Retina (tissue), 1 donor: ENCODE measurements around the gene SORCS1.

Experiments used
- DNase-seq: peaks from one replicate; pipeline ENCODE4 v3.0.0-alpha.2; 2016

SORCS1 gene

GRCh38 chr10:106873770-106874603 is 290.5 kb downstream of the SORCS1 start:
- no peak for DNase-seq

- DNase-seq: no peak
Observed at GRCh38 chr10:106872176-106872575, 292.3 kb downstream of the SORCS1 start.

DNA sequence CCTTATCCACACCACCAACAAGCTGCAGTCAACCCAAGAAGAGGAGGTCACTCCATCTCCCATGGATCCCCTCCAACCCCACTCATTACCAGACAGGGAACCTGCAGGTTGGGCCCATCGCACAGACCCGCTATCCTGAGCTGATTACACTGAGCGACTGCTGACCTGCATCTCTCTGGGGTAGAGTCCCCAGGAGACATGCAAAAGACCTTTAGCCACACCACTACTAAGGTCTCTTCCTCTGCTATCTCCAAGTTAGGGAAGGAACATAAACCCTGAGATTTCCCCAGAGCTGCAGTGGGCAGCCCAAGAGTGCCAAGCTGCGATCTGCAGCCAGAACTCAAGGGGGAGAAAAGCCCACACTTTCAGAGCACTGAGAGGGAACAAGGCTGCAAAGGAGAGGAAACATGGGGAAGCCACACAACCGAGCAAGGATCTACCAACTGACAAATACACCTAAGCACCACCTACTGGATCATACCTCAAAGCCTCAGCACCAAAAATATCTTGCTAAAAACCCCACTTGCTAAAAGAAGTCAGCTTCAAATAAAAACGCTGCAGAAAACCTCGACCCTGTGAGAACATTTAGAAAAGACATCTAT is 298.2 kb downstream of the SORCS1 start:
- no peak for DNase-seq

GRCh38 chr10:106864031-106864430 is 300.5 kb downstream of the SORCS1 start:
- no peak for DNase-seq

- DNase-seq: no peak
Observed at GRCh38 chr10:106863549-106863948, 301.0 kb downstream of the SORCS1 start.

- DNase-seq: no peak
Observed at GRCh38 chr10:106859892-106860652, 304.4 kb downstream of the SORCS1 start.

DNA sequence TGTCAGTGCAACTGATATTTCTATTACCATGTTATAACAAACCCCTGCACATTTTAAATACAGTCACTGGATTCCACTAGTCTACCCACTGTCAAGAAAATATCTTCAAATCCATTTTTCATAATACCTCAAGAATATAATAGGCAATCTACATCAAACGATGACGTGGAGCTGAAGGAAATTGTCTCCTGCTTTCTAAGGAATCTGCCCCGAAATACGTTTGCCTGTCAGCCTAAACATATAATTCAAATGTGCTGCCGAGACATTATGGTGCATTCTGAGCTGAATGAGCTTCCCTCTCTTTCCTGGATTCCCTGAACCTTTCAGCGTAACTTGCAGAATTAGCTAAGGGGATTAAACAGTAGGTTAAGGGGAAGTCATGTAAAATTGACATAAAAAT is 306.8 kb downstream of the SORCS1 start:
- no peak for DNase-seq

- DNase-seq: no peak
Observed at GRCh38 chr10:106857213-106857612, 307.3 kb downstream of the SORCS1 start.

DNA sequence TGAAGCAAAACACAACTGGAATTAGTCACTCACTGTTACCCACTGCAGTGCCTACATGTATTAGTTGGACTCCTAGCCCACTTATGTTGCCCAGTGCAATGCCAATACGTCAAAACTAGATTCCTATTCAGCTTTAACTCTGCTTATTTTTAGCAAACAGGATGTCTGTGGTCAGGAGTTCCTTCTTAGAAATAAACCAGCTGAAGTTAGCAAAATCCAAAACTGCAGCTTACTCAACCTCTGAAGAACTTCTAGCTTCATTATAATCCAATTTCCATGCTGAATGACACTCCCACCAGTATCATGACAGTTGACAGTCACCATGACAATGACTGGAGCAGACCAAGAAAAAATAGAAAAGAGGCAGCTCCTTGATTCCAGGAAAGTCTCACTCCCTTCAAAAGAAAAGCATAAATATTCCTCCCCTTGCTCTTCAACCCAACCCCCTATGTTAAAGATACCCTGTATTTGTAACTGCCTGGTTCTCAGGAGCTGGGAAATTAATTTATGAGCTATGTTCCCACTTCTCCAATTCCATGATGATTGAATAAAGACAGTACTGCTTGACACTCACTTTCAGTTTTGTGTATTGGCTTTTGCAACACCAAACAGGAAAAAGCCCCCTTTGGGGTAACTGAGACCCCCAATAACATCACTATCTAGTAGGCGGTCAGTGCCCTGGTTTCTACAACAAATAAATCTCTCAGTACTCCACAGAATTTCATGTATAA is 327.4 kb downstream of the SORCS1 start:
- DNase-seq: no peak

GRCh38 chr10:106832846-106833245 is 331.7 kb downstream of the SORCS1 start:
- DNase-seq: no peak

- DNase-seq: no peak
Observed at GRCh38 chr10:106830471-106830870, 334.0 kb downstream of the SORCS1 start.

GRCh38 chr10:106830006-106830405 is 334.5 kb downstream of the SORCS1 start:
- DNase-seq: no peak

DNA sequence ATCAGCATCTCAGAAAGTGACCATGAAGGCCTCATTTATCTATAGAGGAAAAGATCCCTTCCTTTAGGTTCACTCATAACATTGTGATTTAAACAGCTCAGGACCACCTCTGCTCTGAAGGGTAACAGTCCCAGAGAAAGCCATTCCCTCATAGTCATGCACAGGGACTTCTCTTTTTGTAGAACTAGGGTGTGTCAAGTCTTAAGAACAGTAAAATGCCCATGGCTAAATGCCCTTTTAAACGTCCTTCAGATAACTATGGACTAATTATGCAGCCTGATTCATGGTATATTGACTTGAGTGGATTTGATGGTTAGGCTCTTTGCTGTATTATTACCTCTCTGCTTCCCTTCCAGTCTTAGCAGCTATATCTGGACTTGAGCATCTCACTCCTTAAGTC is 337.8 kb downstream of the SORCS1 start:
- DNase-seq: no peak

- no peak for DNase-seq
Observed at GRCh38 chr10:106825576-106826364, 338.7 kb downstream of the SORCS1 start.

- DNase-seq: no peak
Observed at GRCh38 chr10:106820579-106820978, 343.9 kb downstream of the SORCS1 start.

DNA sequence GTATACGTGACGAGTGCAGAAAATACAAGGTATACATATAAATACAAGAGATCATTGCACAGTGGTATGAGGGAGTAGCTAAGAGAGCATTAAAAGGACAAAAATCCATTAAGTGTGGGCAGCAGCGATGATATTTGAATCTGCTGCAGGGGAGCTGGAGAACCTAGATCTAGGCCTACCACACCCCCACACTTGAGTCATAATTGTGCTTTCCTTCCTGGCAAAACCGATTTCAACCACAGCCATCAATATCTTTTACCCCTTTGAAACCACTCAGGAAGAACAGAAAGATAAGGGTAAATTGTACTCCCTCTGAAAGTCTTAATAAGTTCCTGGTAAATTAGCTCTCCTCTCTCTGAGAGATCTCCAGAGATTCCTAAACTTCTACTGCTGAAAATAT is 345.0 kb downstream of the SORCS1 start:
- DNase-seq: no peak

DNA sequence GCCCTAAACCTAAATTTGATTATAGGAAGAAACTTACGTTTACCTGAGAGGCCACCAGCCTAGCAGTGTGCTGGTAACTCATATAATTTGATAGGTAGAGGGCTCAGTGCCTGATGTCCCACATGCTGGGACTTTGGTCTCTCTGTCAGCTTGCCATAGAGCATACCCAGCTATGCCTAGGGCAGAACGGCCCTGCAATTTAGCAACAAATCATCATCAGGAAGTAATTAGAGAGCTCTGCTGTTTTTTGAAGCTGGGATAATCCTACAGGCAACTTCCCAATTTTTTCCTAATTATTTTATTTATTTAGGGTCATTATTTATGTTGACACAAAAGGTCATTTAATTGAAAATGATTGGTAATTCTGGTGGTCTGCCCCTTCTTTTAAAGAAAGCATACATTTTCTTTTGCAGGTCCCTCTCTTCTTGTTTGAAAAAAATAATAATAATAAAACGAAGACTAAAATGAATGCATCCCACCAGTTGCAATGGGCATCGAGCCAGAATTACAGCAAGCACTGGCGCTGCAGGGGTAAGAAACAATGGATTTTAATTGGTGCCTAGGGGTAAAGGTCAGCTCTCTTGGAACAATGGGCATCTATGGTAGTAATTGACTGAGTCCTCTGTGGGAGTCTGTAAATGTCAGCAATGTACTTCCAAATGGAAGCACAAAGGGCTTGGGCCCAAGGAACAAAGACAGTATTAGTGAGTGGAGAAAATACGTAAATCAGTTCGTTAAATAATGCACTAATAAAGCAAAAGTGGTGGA is 348.0 kb downstream of the SORCS1 start:
- DNase-seq: peak; percentile 86

DNA sequence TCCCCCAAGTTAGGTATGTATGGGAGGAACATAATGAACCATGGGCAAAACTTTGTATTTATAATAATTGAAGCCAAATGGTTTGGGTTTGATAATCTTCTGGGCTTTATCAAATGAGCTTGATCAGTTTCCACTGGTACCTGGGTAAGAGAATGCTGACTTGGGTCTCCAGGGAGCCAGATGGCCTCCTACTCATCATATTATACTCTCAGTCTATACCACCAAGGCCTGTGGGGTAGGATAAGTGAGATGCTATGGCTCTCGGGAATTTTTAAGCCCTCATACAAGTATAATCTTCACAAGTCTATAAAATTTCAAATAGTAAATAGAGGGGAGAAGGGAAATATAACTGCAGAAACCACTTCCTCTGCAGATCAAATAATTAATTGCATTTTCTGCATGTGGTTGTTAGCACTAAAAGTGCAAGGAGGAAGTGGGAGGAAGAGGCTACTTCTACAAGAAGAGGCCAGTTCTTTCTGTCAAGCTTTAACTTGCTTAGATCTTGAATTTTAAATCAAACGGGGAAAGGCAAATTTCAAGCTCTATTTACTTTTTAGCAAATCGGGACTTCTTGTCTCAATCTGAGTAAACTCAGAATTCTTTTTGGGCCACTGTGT is 349.0 kb downstream of the SORCS1 start:
- DNase-seq: no peak

DNA sequence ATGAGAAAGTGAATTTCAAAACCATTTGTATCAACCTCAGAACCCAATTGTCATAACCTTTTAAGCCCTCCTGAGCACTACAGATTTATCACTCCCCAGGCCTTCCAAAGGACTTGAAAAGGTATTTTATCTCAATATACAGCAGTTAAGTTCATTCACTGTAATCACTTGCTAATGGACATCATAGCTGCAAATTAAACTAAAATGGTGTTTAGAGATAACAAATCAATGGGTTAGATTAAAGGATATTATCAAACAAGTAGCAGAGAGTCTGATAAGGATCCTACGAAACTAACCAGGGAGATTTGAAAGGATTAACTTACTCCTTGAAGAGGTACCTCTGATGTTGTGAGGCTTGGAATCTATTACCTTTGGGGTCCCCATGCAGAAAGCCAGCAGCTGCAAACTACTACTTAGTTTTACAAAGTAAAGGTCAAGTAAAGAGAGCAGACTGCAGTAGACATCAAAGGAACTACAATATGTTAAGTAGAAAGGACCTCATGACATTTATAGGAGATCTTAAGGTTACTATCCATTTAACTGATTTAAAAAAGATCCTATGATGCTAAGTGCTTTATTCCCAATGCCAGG is 359.4 kb downstream of the SORCS1 start:
- no peak for DNase-seq

DNA sequence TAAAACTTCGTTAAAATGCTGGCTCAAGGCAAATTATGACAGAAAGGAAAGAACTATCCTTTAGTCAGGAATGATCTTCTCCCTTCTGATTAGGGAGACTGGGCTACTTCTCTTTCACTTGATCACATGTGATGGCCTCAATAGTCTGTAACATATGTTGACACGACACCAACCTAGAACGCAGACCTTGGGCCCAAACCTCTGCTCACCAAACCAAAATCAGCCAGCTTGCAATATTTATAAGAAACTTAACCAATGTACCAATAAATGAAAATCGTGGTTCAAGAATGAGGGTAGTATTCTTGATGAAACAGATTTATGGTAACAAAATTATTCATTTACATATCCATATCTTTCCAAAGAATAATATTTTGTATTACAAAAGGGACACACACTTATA is 361.6 kb downstream of the SORCS1 start:
- DNase-seq: no peak

DNA sequence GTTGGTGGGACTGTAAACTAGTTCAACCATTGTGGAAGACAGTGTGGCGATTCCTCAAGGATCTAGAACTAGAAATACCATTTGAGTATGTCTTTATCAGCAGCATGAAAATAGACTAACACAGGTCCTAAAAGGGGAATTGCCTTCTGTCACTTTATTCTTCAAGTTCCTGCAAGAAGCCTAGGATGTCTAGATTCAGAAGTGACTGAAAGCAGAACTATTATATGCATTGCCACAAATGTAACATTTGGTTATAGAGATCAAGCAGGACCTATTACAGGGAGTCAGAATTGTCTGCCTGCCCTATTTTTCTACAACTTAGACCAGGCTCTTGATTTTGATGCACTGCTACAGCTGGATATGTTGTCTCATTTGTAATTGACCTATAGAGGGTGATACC is 364.7 kb downstream of the SORCS1 start:
- no peak for DNase-seq
